NT2/D1 (cell line): ENCODE measurements around the gene PCP2.

Experiments
- SUZ12 ChIP-seq: IDR thresholded peaks from 2 replicates; pipeline ENCODE4 v1.6.1; 2011; ENCODE audit not compliant: insufficient read length, insufficient read depth; ENCODE audit errors: extremely low read depth
- ZNF274 ChIP-seq: IDR thresholded peaks from 2 replicates; pipeline ENCODE4 v1.6.1; 2011; ENCODE audit warnings: mild to moderate bottlenecking, low read depth, low read length

- TF ChIP-seq ZNF274 (no peak), SUZ12 (no peak)
These were observed 8.9 kb upstream of the PCP2 start for GRCh38 chr19:7642295-7643030.
